GM10847 (cell line): ENCODE measurements around the gene CTCF.

Source experiments
- POLR2A ChIP-seq: IDR thresholded peaks from 2 replicates; pipeline ENCODE4 v1.6.1; 2011; ENCODE audit not compliant: insufficient read length; ENCODE audit errors: extremely low read depth

Gene CTCF

DNA sequence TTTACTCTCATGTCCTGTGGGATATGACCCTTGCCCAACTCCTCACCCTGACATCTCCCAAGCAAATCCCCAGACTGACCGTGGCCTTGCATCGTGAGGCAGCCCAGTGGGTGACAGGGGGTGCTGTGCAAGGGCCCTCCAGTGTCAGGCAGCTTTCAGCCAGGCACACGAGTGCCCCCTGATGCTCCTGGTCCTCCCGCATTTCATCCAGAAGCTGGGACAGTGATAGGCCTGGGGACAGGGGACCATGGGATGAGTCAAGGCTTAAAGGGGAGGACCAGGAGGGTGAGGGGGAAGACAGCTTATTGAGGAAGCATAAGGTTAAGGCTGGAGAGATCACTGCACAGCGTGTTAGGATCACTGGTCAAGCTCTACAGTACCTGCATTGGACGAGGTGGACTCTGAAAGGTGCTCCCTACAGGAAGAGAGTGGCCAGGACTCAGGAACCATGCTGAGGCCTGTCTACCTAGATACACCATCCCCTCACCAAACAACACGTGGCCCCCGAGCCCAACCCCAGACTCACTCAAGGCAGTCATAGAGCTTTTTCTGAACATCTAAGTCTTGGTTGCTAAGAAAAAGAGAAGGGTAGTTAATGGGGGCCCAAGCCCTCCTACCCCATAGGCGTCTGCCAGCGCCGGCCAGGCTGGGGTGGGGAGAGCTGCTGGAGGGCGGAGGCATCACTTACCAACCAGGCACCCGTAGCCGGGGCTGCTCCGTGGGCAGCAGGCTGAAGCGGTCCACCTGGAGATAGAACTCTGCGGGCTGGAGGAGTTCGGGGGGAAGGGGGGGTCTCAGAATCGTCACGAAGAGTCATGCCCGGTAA, 96.7 kb downstream of the CTCF start:
- no peak for TF ChIP-seq POLR2A

DNA sequence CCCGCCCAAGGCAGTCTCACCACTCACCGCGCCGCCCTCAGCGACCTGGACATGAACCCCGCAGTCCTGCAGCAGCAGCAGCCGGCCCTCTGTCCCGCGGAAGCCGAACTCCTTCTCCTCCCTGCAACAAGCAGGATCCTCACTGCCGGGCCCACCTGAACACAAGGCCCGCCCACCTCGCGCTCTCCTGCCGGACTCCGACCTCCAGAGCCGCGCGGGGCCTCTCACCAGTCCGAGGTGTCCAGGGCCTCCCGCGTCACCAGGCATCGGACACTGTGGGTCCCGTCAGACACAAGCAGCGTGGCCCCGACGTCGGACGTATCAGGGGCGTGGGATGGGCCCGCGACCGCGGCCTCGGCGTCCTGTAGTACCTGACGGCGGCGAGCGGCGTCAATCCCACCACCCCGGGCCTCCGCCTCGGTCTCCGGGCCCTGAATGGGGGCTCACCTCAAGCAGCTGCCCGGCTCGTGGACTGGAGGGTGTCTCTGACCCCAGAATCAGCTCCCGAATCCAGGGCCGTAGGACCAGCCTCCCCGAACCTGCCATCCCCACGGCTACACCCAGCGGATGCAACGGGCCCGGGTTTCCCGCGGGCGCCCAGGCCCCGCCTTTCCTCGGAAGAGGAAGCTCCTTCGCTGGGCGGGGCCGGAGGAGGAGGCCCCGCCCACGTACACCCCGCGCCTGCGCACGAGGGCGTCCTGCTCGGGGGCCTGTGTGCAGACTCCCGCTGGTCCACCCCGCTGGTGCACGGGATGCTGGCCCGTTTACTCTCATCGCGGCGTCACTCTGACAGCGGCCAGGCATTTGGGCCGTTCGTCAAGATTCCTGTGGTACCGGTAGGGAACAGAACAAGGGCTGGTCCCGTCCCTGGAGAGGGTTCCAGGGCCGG, 97.6 kb downstream of the CTCF start, which contains the start of gene ACD:
Gene ACD (minus strand): TSS at position 586 of the 889 bp plus-strand sequence. CDS start 40 bp downstream, at position 546.
- TF ChIP-seq POLR2A, result peak; percentile 78

DNA sequence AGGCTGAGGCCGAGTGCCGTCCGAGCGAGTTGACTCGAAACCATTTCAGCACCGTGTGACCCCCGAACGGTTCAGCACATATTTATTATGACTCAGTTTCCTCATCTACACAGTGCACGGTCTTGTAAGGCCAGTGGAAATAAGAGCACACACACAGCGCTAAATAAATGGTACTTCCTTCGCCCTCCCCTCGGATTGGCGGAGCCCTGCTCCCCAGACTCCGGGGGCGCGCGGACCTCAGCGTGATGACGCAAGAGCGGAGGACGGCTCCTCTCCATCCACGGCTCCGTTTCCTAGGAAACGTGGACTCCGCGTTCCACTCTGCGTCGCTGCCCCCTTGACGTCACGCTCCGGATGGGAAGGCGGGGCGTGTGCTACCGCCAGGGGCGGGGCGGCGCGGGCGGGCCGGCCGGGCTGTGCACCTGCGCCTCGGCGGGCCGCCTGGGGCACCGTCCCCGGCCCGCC, 98.3 kb downstream of the CTCF start, which contains the start of gene PARD6A:
Gene PARD6A (plus strand): TSS at position 397 of the 465 bp plus-strand sequence. CDS start 79 bp downstream, outside the sequence.
- TF ChIP-seq POLR2A, result no peak

DNA sequence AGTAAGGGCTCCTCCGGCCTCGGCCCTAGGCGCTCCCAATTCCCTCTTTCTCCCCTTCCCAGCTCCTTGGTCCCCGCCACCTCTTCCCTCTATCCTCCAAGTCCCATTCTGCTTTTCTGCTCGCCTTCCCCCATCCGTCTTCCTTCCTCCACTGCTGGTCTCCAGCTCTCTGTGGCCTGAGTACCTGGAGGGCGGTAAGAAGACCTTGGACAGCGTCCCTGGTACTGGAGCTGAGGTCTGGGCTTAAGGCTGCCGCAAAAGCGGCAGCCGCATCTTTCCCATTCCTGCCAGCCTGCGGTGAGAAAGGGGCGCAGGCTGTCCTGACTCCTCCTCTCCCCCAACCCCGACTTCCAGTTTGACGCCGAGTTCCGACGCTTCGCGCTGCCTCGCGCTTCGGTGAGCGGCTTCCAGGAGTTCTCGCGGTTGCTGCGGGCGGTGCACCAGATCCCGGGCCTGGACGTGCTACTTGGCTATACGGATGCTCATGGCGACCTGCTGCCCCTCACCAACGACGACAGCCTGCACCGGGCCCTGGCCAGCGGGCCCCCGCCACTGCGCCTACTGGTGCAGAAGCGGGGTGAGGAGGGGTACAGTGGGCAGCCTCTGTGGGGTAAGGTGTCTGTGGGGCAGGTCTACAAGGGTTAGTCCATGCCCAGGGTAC, 98.9 kb downstream of the CTCF start:
- no peak for TF ChIP-seq POLR2A

DNA sequence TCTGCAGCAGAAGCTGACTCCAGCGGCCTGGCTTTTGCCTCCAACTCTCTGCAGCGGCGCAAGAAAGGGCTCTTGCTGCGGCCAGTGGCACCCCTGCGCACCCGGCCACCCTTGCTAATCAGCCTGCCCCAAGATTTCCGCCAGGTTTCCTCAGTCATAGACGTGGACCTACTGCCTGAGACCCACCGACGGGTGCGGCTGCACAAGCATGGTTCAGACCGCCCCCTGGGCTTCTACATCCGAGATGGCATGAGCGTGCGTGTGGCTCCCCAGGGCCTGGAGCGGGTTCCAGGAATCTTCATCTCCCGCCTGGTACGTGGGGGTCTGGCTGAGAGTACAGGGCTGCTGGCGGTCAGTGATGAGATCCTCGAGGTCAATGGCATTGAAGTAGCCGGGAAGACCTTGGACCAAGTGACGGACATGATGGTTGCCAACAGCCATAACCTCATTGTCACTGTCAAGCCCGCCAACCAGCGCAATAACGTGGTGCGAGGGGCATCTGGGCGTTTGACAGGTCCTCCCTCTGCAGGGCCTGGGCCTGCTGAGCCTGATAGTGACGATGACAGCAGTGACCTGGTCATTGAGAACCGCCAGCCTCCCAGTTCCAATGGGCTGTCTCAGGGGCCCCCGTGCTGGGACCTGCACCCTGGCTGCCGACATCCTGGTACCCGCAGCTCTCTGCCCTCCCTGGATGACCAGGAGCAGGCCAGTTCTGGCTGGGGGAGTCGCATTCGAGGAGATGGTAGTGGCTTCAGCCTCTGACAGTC, 99.7 kb downstream of the CTCF start:
- no peak for TF ChIP-seq POLR2A

DNA sequence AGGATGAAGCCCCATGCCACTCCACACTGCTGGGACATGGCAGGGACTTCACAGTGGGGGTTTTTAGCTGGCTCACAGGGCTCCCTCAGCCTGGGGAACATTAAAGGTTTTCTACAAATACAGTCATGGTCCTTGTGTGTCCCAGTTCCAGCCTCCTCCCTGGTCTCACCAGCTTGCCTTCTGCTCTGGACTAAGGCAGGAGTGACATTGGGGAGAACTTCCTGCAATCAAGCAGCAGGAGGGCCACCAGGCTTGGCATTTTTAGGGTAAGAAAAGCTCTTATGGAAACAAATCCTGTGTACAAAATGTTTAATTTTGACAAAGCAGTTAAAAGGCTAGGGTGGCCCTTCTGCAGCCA, 100.3 kb downstream of the CTCF start:
- TF ChIP-seq POLR2A, result no peak

DNA sequence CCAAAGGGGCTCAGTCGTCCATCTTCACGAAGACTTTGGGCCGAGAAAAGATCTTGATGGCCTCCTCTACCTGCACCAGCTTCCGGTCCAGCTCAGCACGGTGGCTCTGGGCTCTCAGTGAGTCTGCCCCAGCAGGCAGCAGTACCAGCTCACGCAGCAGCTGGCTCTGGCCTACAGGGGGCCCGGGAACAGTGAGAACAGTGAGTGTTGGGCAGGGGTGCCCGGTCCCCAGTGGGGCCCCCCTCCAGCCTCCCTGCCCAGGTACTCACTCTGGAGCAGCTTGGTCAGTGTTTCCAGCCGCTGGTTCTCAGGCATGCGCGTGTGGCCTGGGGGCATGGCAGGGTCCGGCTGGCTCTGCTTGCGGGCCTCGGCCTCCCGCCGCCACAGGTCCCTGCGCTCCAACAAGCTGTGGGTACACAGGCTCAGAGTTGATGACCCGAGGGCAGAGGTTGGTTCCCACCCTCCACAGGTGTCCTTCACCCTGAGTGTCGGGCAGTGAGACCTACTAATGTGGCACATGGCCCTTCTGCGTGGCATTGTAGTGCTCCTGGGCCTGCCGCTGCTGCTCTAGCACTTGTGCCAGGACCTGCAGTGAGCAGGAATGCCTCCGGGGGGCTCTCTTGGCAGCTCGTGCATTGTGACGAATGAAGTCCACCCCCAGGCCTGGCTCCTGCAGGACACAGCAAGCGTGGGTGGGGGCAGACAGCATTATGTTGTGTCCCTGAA, 101.0 kb downstream of the CTCF start:
- TF ChIP-seq POLR2A, result no peak

DNA sequence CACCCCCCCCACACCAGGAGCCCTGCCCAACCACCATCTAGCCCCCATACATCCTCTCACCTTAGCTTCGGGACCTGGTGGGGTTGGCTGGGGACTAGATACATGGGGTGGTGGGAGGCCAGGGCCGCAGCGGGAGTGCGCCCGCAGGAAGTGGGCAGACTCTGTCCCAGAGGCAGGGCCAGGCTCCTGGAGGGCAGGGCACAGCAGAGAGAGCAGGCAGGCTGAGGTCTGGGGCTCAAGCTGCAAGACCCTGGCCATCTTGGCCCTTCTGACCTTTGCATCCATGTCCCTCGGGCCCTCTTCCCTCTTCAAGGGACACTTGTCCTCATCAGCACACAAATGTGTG, 101.5 kb downstream of the CTCF start:
- no peak for TF ChIP-seq POLR2A

DNA sequence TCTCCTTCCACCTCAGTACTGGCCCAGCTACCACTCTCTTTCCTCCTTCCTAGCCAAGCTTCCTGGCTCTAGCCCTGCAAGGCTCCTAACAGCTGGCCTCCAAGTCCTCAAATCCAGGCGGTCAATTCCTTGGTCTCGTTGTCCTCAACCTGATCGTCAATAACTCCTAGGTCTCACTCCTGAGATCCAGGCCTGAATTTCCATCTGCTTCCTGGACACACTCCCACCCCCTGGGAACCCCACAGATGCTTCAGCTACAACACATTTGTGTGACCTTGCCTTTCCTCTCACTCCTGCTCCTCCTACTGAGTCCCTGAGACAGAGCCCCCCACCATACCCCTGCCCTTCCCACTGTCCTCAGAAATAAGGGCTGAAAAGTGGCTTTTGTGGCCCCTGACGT, 101.9 kb downstream of the CTCF start:
- TF ChIP-seq POLR2A, result no peak

DNA sequence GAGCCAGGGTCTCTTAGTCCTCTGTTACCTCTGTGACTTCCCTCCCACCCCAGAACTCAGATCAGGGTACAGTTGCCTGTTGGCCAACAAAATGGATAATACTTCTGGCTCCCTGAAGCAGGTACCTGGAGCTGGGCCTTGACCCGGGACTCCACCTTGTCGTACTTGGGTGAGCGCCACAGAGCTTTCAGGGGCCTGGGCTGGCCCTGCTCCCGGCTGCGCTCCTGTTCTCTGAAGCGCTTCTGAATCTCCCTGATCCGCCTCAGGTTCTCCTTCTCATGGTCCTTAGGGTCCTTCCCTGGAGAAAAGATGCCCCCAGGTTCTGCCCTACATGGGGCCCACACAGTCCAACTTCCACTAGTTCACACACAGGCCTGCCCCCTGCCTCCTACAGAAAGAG, 102.5 kb downstream of the CTCF start:
- no peak for TF ChIP-seq POLR2A

DNA sequence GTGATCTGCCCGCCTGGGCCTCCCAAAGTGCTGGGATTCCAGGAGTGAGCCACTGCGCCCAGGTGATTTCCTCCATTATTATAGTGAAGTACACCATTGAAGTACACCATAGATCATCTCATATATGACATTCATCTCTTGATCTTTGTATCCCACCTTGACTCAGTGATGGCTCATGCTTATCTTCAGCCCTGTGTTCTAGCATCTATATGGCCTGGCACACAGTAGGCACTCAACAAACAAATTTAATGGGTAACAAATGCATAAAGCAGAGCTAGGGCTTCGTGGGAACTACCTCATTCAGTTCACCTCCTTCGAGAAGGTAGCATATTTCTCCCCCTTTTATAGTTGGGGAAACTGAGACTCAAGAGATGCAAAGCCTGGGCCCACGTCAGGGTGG, 103.3 kb downstream of the CTCF start:
- no peak for TF ChIP-seq POLR2A

DNA sequence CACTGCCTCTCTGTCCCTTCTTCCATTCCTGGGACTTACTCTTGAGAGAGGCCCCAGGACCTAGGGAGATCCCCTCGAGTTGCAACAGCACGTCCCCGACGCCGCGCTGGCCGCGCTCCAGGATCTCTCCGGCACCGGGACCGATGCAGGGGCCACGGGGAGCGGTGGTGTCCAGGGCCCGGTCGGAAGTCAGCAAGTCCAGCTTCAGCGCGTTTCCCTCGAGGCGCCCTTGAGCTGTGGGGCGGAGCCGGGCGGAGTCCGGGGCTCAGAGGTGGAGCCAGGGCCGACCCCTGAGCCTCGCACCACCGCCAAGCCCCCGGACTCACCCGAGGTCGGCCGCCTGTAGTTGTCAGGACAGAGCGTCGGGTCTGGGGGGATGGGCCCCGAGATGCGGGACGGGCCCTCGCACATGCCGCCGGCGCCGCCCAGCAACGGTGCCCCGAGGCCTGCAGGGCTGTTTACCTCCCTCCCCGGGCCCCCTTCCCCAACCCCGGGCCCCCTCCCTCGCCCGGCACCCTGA, 103.8 kb downstream of the CTCF start:
- no peak for TF ChIP-seq POLR2A

DNA sequence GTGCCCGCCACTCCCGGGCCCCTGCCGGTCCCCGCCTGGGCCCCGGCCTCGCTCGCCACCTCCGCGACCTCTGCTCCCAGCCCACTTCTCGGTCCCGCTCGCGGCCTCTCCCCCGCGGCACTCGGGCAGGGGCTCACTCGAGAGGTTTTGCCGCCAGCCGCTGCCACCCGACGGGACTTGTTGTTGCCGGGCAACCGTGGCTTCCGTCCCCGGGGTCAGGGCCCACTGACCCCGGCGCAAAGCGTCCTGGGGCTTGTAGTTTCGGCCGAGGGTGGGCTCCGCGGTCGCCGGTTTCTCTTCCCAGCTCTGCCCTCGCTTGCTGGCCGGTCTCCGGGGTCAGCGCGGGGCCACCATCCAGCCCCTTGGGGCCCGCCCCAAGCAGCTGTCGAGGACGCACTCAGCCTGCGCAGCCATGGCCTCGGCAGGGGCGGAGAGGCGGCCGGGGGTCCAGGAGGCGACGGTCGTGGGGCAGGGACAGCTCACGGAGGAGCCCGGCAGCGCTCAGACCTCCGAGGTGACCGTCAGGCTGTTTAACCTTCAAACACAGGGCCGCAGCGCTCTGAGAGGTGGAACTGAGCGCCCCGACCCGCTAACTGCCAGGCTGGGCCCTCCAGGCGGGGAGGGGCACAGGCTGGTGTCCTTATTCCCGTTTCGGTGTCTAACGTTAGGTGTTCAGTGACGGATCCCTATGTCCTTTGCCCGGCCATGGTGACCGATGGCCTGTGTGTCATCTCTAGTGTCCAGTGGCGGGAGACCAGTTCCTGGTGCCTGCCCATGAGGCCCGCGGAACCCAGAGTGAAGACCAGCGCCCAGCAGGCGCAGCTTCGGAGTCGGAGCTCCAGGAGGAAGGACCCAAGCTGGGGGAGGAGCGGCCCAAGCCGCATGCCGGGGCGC, 104.5 kb downstream of the CTCF start, which contains the start of the genes C16orf86 and ENKD1:
Gene C16orf86 (plus strand): TSS at position 256 of the 894 bp plus-strand sequence. CDS start 157 bp downstream, at position 413.
Gene ENKD1 (minus strand): TSS at position 192 of the 894 bp plus-strand sequence. CDS start 308 bp downstream, outside the sequence.
- TF ChIP-seq POLR2A, result no peak
